H1 (cell line): Measurements from ENCODE around the gene POLR2M.

ENCODE experiments used
- EP300 ChIP-seq, 2 experiments: IDR thresholded peaks; 1 replicate in 1 of 2; 2 replicates in 1 of 2; pipeline ENCODE4 v1.6.1; 2011 to 2012; ENCODE audit warnings: low read depth in 2 of 2, low read length in 2 of 2, mild to moderate bottlenecking in 2 of 2, borderline replicate concordance in 1 of 2, inconsistent platforms in 1 of 2, moderate library complexity in 1 of 2
- EZH2 ChIP-seq: fragments of 200-600 bp; sonication (generic); IDR thresholded peaks from 2 replicates; pipeline ENCODE4 v1.7.1; 2012; ENCODE audit warnings: low read depth, mild to moderate bottlenecking, moderate library complexity, low read length, inconsistent platforms; ENCODE audit not compliant: severe bottlenecking
- GABPA ChIP-seq: IDR thresholded peaks from 2 replicates; pipeline ENCODE4 v1.6.1; 2011; ENCODE audit warnings: mild to moderate bottlenecking, low read length, moderate library complexity, borderline replicate concordance; ENCODE audit not compliant: insufficient read depth
- HDAC2 ChIP-seq, 2 experiments: fragments of 300-600 bp in 1 of 2; sonication (generic) in 1 of 2; IDR thresholded peaks; 2 replicates each; pipeline ENCODE4 v1.6.1; 2011 to 2012; ENCODE audit warnings: low read depth in 2 of 2, low read length in 2 of 2, mild to moderate bottlenecking in 2 of 2, moderate library complexity in 2 of 2, borderline replicate concordance in 1 of 2, inconsistent platforms in 1 of 2
- POLR2A ChIP-seq, 2 experiments: IDR thresholded peaks; 1 replicate in 1 of 2; 2 replicates in 1 of 2; pipeline ENCODE4 v1.6.1; 2011; ENCODE audit warnings: low read depth in 2 of 2, low read length in 2 of 2, mild to moderate bottlenecking in 2 of 2; ENCODE audit errors: control extremely low read depth in 1 of 2
- POLR2AphosphoS5 ChIP-seq: IDR thresholded peaks from 2 replicates; pipeline ENCODE4 v1.6.1; 2011; ENCODE audit warnings: low read depth, low read length
- RXRA ChIP-seq: IDR thresholded peaks from 2 replicates; pipeline ENCODE4 v1.6.1; 2011; ENCODE audit warnings: low read depth, mild to moderate bottlenecking, low read length, moderate library complexity; ENCODE audit not compliant: insufficient read depth
- SP1 ChIP-seq: IDR thresholded peaks from 2 replicates; pipeline ENCODE4 v1.6.1; 2011; ENCODE audit warnings: low read depth, low read length
- SP4 ChIP-seq: IDR thresholded peaks from 2 replicates; pipeline ENCODE4 v1.6.1; 2012; ENCODE audit warnings: low read length, inconsistent platforms
- TCF12 ChIP-seq: IDR thresholded peaks from 2 replicates; pipeline ENCODE4 v1.6.1; 2011; ENCODE audit warnings: low read depth, mild to moderate bottlenecking, low read length
- TF ChIP-seq, protein P1 (sequence below), 3 experiments: IDR thresholded peaks; 1 replicate in 2 of 3; 2 replicates in 1 of 3; pipeline versions ENCODE4 v1.5.1 to v1.6.1; 2011; ENCODE audit warnings: low read length in 3 of 3, mild to moderate bottlenecking in 3 of 3, inconsistent platforms in 2 of 3, low read depth in 1 of 3, moderate library complexity in 1 of 3; ENCODE audit not compliant: insufficient read depth in 1 of 3; ENCODE audit errors: control extremely low read depth in 1 of 3

DNA sequence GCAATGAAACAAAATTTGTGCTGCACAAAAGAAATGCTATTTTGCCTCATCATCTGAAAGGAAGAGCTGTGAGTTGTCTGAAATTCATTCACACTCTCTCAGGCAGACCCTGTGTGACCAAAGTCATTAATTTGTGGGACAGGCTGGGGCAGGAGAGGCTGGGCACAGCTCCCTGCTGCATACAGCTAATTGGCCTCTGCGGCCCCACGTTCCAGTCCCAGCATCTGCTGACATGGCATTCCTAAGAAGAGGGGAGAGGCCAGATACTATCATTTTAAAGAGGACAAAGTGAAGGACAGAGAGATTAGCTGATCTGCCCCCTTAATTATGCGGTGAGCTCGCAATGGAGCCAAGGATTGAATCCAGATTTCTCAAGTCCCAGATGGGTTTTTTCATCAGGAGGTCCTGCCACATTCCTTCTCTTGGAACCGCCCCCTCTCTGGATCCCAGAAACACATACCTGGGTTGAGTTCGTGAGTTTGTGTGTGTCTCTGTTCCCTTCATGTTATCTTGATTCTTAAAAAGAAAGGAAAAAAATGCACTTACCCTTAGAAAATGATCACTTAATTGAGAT, 25.1 kb downstream of the POLR2M start:
- no peak for TF ChIP-seq TCF12
- no peak for TF ChIP-seq SP1
- TF ChIP-seq, protein P1, sequence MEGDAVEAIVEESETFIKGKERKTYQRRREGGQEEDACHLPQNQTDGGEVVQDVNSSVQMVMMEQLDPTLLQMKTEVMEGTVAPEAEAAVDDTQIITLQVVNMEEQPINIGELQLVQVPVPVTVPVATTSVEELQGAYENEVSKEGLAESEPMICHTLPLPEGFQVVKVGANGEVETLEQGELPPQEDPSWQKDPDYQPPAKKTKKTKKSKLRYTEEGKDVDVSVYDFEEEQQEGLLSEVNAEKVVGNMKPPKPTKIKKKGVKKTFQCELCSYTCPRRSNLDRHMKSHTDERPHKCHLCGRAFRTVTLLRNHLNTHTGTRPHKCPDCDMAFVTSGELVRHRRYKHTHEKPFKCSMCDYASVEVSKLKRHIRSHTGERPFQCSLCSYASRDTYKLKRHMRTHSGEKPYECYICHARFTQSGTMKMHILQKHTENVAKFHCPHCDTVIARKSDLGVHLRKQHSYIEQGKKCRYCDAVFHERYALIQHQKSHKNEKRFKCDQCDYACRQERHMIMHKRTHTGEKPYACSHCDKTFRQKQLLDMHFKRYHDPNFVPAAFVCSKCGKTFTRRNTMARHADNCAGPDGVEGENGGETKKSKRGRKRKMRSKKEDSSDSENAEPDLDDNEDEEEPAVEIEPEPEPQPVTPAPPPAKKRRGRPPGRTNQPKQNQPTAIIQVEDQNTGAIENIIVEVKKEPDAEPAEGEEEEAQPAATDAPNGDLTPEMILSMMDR (IDR thresholded peaks at IDR 0.05; ENCODE audit: control extremely low read depth in 1 of 3, insufficient read depth in 1 of 3, low read depth in 1 of 3, low read length in 3 of 3): no peak
- TF ChIP-seq EP300 (IDR thresholded peaks at IDR 0.05; ENCODE audit: borderline replicate concordance in 1 of 2, low read depth in 2 of 2, low read length in 2 of 2): no peak
- TF ChIP-seq POLR2A (IDR thresholded peaks at IDR 0.05; ENCODE audit: control extremely low read depth in 1 of 2, low read depth in 2 of 2, low read length in 2 of 2): no peak
- TF ChIP-seq HDAC2 (IDR thresholded peaks at IDR 0.05; ENCODE audit: borderline replicate concordance in 1 of 2, low read depth in 2 of 2, low read length in 2 of 2): no peak
- no peak for TF ChIP-seq RXRA
- TF ChIP-seq GABPA: no peak
- no peak for TF ChIP-seq EZH2
- no peak for TF ChIP-seq POLR2AphosphoS5
- TF ChIP-seq SP4: no peak
